ENCODE results near the gene FAT1.

Gene FAT1

DNA sequence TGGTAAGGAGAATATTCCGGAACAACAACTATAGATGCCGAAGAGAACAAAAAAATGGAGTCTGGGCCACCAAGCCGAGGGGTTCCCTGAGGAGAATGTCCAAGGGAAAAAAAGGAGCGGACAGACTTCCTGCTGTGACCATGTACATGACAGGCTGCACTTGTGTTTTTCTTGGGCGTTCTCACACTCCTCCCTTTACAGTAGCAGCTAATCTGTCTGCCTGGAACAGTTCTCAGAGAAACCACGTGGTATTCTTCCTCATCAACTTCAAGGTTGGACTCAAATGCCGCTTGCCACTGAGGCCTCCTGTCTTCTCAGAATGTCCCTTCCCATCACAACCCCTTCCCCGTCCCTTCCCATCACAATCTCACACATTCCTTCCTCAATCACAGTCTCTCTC lies 137.5 kb downstream of the FAT1 start:
- in situ Hi-C loops (cut with MboI; ENCODE audit: low sequenced_read_pairs) = no loop called here

- in situ Hi-C loops (cut with MboI; ENCODE audit: low sequenced_read_pairs) = no loop called here
These were observed 138.7 kb downstream of the FAT1 start for GRCh38 chr4:186584912-186585311.

DNA sequence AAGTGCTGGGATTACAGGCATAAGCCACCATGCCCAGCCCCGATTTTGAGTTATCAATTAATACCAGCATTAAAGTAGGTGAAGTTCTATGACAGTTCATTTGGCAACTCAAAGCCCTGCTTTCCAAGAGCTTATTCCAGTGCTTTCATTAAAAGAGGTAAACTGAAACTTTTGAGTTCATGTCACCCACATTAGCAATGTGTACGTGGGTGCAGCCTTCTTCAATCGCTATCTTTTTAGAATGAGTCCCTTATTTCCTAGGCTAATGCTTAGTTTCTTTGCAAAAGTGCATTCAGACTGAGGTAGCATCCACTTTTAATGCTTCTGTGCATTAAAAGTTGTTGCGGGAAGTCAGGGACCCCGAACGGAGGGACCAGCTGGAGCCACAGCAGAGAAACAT lies 142.2 kb downstream of the FAT1 start:
- in situ Hi-C loops (cut with MboI; ENCODE audit: low sequenced_read_pairs) = no loop called here

DNA sequence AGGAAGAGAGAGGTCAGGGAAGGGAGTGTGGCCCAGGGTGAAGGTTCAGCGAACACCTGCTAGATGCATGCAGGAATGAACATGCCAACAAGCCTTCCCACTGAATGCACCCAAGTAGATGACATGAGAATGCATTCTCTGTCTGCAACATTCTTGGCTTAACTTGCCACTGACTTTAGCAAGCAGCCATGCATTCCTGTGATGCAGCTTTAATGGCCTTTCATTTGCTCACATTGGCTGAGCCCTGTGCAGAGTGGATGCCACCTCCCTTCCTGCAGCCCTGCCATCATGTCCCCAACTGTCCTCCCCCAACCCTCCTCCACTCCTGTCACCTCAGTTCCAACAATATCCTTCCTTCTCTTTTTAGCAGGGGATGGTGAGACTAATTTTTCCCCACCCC lies 143.0 kb downstream of the FAT1 start:
- in situ Hi-C loops (cut with MboI; ENCODE audit: low sequenced_read_pairs) = no loop called here

- in situ Hi-C loops (cut with MboI; ENCODE audit: low sequenced_read_pairs) = no loop called here
These were observed 153.3 kb downstream of the FAT1 start for GRCh38 chr4:186570193-186570996.

GRCh38 chr4:186569533-186570192 lies 154.0 kb downstream of the FAT1 start:
- in situ Hi-C loops (cut with MboI; ENCODE audit: low sequenced_read_pairs) = no loop called here

DNA sequence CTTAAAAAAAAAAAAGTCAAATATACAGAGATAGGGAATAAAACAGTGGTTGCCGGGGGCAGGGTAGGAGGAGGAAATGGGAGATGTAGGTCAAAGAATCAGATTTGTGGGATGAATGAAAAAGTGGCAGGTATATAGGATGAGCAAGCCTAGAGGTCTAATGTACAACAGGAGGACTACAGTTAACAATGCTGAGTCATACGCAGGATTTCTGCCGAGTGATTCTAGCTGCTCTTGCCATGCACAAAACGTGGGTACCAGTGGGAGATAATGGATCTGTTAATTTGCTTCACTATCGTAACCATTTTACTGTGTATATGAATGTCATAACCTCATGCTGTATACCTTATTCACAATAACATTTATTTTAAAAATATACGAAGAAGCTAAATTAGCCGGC lies 157.6 kb downstream of the FAT1 start:
- in situ Hi-C loops (cut with MboI; ENCODE audit: low sequenced_read_pairs) = no loop called here

DNA sequence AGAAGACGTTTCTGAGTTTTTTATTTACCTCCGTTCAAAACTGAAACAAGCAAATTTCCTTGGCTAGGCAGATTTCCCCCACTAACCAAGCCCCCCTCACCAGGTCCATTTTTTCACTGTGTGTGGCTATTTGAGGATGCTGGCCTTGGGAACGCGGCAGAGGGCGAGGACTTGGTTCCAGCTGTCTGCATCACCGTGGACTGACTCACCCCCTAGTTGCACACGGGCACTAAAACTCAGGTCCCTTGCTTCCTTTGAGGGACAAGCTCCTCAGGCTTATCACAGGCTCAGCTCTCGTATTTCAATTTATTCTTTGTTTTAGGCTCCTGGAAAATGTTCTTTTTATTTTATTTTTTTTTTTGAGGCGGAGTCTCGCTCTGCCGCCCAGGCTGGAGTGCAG lies 159.9 kb downstream of the FAT1 start:
- in situ Hi-C loops (cut with MboI; ENCODE audit: low sequenced_read_pairs) = no loop called here

GRCh38 chr4:186561748-186562147 lies 161.9 kb downstream of the FAT1 start:
- in situ Hi-C loops (cut with MboI; ENCODE audit: low sequenced_read_pairs) = no loop called here

- in situ Hi-C loops (cut with MboI; ENCODE audit: low sequenced_read_pairs) = no loop called here
These were observed 163.0 kb downstream of the FAT1 start for GRCh38 chr4:186560647-186561046.

- in situ Hi-C loops (cut with MboI; ENCODE audit: low sequenced_read_pairs) = no loop called here
These were observed 166.2 kb downstream of the FAT1 start for GRCh38 chr4:186557486-186557885.

DNA sequence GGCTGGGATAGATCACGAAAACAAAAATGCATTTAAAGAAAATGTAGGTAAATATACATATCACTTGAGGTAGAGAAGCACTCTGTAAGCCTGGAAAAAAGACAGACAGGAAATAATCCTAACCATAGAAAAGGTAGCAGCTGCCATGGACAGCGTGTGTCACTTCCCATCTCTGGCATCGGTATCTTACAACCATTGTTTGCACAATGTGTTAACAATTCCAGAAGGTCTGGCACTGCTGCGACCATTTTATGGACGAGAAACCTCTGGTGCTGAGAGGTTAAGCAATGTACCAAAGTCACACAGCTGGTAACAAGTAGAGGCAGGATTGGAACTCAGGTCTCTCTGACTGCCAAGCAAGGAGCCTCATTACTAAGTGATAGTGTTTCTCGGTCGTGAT lies 166.6 kb downstream of the FAT1 start:
- in situ Hi-C loops (cut with MboI; ENCODE audit: low sequenced_read_pairs) = no loop called here

DNA sequence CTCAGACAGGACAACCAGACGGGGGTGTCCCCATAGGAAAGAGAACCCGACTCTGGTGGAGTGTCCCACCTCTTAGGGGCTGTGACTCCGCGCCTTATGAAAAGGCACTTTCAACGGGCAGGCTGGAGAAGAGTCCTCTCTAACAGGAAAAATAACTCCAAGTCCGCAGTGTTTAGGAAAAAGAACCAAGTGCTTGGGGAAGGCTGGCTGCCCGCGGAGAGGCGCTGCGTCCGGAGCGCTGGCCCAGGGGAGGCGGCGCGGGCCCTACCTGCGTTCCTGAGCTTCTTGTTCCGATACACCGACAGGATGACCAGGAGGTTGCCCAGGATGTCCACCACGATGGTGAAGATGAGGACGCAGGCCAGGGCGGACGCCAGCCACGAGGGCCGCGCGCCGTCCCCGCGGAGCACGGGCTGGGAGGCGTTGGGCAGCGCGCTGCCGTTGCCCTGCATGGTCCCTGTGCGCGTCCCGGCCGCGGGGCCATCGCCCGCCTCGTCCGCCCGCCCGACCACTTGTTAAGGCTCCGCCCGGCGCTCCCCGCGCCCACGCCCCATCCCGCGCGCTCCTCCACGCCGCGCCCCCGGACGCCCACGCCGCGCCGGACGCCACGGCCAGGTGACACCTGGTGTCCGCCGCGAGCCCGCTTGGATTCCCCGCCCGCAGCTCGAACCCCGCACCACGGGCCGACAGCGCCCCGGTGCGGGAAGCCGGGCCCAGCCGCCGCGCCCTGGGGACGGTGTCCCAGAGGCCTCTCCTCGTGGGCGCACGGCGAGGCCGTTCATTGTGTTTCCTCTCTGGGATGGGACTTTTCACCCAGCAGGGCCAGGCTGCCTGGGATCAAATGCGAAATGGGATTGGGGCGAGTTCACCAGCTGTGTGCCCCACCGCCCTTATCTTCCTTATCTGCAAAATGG lies 168.5 kb downstream of the FAT1 start, which contains the start of gene MTNR1A:
MTNR1A (minus strand) TSS at position 654 of the 914 bp plus-strand sequence; CDS start at position 452, 202 bp downstream.
- in situ Hi-C loops (cut with MboI; ENCODE audit: low sequenced_read_pairs) = no loop called here

- in situ Hi-C loops (cut with MboI; ENCODE audit: low sequenced_read_pairs) = no loop called here
These were observed 169.1 kb downstream of the FAT1 start for GRCh38 chr4:186554539-186554913.

GRCh38 chr4:186553717-186554116 lies 169.9 kb downstream of the FAT1 start:
- in situ Hi-C loops (cut with MboI; ENCODE audit: low sequenced_read_pairs) = no loop called here

- in situ Hi-C loops (cut with MboI; ENCODE audit: low sequenced_read_pairs) = no loop called here
These were observed 171.8 kb downstream of the FAT1 start for GRCh38 chr4:186551849-186552248.

GRCh38 chr4:186545436-186545835 lies 178.2 kb downstream of the FAT1 start:
- in situ Hi-C loops (cut with MboI; ENCODE audit: low sequenced_read_pairs) = no loop called here

GRCh38 chr4:186543206-186543605 lies 180.4 kb downstream of the FAT1 start:
- in situ Hi-C loops (cut with MboI; ENCODE audit: low sequenced_read_pairs) = no loop called here

- in situ Hi-C loops (cut with MboI; ENCODE audit: low sequenced_read_pairs) = no loop called here
These were observed 181.9 kb downstream of the FAT1 start for GRCh38 chr4:186541801-186542200.

DNA sequence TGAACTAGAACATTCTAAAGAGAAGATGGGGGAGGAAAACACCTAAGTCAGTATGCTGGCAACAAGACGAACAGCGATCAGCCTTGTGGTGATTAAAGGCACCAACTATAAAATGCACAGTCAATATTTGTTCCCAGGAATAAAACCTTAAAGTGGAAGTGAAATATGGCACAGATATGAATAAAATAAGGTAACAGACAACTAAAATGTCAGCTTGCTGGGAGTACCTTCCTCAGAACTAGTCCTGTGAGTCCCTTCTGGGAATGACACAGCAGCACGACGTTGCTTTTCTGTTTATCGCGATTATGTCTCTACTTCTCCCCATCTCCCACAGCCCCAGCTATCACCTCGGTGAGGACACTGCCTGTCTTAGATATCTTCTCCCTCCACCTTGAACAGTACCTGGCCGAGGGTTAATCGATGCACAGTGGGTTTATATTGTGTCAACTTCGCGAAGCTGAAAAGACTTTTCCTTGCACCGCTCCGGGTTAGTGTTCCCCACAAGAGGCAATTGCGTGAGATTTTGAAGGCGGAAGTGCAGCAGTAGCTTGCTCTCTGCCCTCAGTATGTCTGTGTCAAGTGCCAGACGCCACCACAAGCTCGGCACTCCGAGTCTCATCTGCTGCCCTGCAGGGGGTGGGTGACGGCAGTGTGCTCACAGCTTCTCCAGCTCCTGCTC lies 185.7 kb downstream of the FAT1 start:
- in situ Hi-C loops (cut with MboI; ENCODE audit: low sequenced_read_pairs) = no loop called here

All from HL-60/S4 (cell line).